IPS-15b (cell line): Measurements from ENCODE around the gene OR5J2.
"Not testable (repeated sequence)": the region's sequence is repeated elsewhere in the genome, so short reads cannot be mapped to it uniquely, and the experiment has no call there.

ENCODE experiments used
- H3K27me3 ChIP-seq: one replicate; pipeline ENCODE4 v1.6.1; 2013; ENCODE audit warnings: low read length; ENCODE audit not compliant: control insufficient read depth, insufficient read depth
- H3K36me3 ChIP-seq: one replicate; pipeline ENCODE4 v1.6.1; 2013; ENCODE audit warnings: low read length; ENCODE audit not compliant: control insufficient read depth, insufficient read depth
- H3K4me1 ChIP-seq: one replicate; pipeline ENCODE4 v1.6.1; 2013; ENCODE audit warnings: mild to moderate bottlenecking, low read length; ENCODE audit not compliant: control insufficient read depth, insufficient read depth
- H3K4me3 ChIP-seq: one replicate; pipeline ENCODE4 v1.5.1; 2013; ENCODE audit warnings: low read depth, low read length
- H3K9ac ChIP-seq: one replicate; pipeline ENCODE4 v1.6.1; 2013; ENCODE audit warnings: low read depth, mild to moderate bottlenecking, low read length
- H3K9me3 ChIP-seq: one replicate; pipeline ENCODE4 v1.6.1; 2013; ENCODE audit warnings: mild to moderate bottlenecking, low read length; ENCODE audit not compliant: control insufficient read depth, insufficient read depth

Gene OR5J2

GRCh38 chr11:56207790-56208189 lies 31.4 kb downstream of the OR5J2 start:
- H3K36me3 ChIP-seq, result no peaks in the 10 kb centered on the region
- no peaks in the 10 kb centered on the region for H3K4me1 ChIP-seq
- no peak overlapping the region for H3K4me3 ChIP-seq
- no peaks in the 10 kb centered on the region for H3K9me3 ChIP-seq
- H3K27me3 ChIP-seq, result no peaks in the 10 kb centered on the region
- H3K9ac ChIP-seq, result no peak overlapping the region

- H3K9me3 ChIP-seq, result no peaks in the 10 kb centered on the region
- H3K4me3 ChIP-seq, result no peak overlapping the region
- H3K27me3 ChIP-seq, result no peaks in the 10 kb centered on the region
- H3K9ac ChIP-seq, result no peak overlapping the region
- H3K4me1 ChIP-seq, result no peaks in the 10 kb centered on the region
- no peaks in the 10 kb centered on the region for H3K36me3 ChIP-seq
These were observed 38.1 kb downstream of the OR5J2 start for GRCh38 chr11:56214537-56214936.

- not testable (repeated sequence) for H3K27me3 ChIP-seq, H3K4me1 ChIP-seq, H3K4me3 ChIP-seq, H3K9ac ChIP-seq, H3K9me3 ChIP-seq, H3K36me3 ChIP-seq
These were observed 43.3 kb downstream of the OR5J2 start for GRCh38 chr11:56219735-56220134.
